Psoas muscle (tissue), 8 donors: Measurements from ENCODE around the gene REEP2. TPM values are rescaled to one million over a fixed set of nuclear protein-coding genes. Genes with fewer than 3 reads are reported as not detected.

Source experiments
- ATAC-seq, 4 donors: fragments of 200-7000 bp; cut with Tn5 transposase; one replicate each; pipeline ENCODE4 v1.9.1; 2020; ENCODE audit warnings: moderate library complexity in 3 of 4, mild to moderate bottlenecking in 2 of 4
- DNase-seq, 2 donors: peaks; one replicate each; pipeline ENCODE4 v3.0.0-alpha.2; 2020
- H3K27ac ChIP-seq: fragments of 200-600 bp; one replicate; pipeline ENCODE4 v1.8.0; 2022
- H3K27me3 ChIP-seq, 3 donors: fragments of 200-600 bp in 1 of 3; one replicate each; pipeline versions ENCODE4 v1.6.1 to v1.8.0; 2013 to 2022; ENCODE audit warnings: low read length in 2 of 3, mild to moderate bottlenecking in 2 of 3, moderate library complexity in 1 of 3; ENCODE audit not compliant: insufficient read depth in 3 of 3
- H3K36me3 ChIP-seq, 2 donors: fragments of 200-600 bp in 1 of 2; one replicate each; pipeline versions ENCODE4 v1.6.1 to v1.8.0; 2013 to 2022; ENCODE audit warnings: low read depth in 1 of 2, mild to moderate bottlenecking in 1 of 2, moderate library complexity in 1 of 2; ENCODE audit not compliant: insufficient read depth in 1 of 2
- H3K4me1 ChIP-seq: fragments of 200-600 bp; one replicate; pipeline ENCODE4 v1.8.0; 2022
- H3K4me3 ChIP-seq: fragments of 200-600 bp; one replicate; pipeline ENCODE4 v1.8.0; 2022; ENCODE audit warnings: mild to moderate bottlenecking
- H3K9me3 ChIP-seq: fragments of 200-600 bp; one replicate; pipeline ENCODE4 v1.8.0; 2022
- WGBS, 3 donors: extraction: QIAGEN DNeasy Blood & Tissue Kit; methylation state at CpG; one replicate each; pipeline versions ENCODE4 v1.1.6 to v1.1.7; 2013; 5-methylcytosine and 5-hydroxymethylcytosine counted together
- intact Hi-C, 2 donors: fragments of 100-400 bp; cut with DNase I; formaldehyde crosslinking; loops; one replicate each; pipeline versions ENCODE4 v1.11.0 to v1.14.2; 2022
- polyA plus RNA-seq, 3 donors: library from polyadenylated mRNA; stranded (reverse); fragments of 200-250 nt; gene quantifications; one replicate each; pipeline ENCODE4 v1.2.3, GENCODE V29; 2013
- total RNA-seq, 4 donors: library from RNA; stranded (reverse); fragmentation: NEBNext Ultra II Directional in 2 of 4; extraction: Animal tissue kit (Norgen Biotek cat#: 25700) in 2 of 4; gene quantifications; one replicate each; pipeline versions ENCODE4 v1.2.1 to v1.2.4, GENCODE V29; 2021 to 2023
- TF ChIP-seq, protein P1 (sequence below): fragments of 200-600 bp; IDR thresholded peaks from one replicate; pipeline ENCODE4 v1.8.0; 2022; ENCODE audit warnings: antibody characterized with exemption
- donor health status: healthy with polysubstance abuse.
- donor health status: DM: no; HTN: no; CAD: no; lungs with moderate emphysema.
- donor health status: Bipolar disorder and iron deficiency.
- donor health status: healthy.
- donor health status: DM: yes; HTN: yes; CAD: no.
- donor health status: DM: no; HTN: no; CAD: no.
- donor health status: DM: no; HTN: no; CAD: no.
- donor health status: DM: yes; HTN: yes; CAD: no.

The REEP2 gene
- total and polyA plus RNA-seq, 7 donors, result 0.85 to 6.6 (median 2.4) TPM

DNA sequence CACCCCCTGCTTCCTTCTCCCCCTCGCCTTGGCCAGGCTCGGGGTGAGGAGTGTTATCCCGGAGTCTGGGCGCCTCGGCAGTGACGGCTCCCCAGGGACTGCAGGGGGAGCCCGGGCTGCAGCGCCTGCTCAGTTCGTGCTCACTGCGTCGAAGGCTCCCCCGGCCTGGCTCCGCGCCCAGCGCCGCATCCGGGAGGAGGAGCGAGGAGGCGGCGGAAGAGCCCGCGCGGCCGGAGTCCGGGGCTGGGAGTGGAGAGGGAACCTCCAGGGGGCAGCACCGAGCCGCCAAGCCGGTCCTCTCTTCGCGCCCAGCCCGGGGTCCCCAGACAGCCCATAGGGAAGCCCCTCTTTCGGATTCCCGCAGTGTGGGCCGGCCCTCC, 25.1 kb downstream of the REEP2 start:
- peak overlapping the region; percentile 99 for H3K27ac ChIP-seq
- peaks cover 4 to 6% of the 10 kb centered on the region in 2 donors for H3K36me3 ChIP-seq
- H3K9me3 ChIP-seq, result no peaks in the 10 kb centered on the region
- TF ChIP-seq, protein P1, sequence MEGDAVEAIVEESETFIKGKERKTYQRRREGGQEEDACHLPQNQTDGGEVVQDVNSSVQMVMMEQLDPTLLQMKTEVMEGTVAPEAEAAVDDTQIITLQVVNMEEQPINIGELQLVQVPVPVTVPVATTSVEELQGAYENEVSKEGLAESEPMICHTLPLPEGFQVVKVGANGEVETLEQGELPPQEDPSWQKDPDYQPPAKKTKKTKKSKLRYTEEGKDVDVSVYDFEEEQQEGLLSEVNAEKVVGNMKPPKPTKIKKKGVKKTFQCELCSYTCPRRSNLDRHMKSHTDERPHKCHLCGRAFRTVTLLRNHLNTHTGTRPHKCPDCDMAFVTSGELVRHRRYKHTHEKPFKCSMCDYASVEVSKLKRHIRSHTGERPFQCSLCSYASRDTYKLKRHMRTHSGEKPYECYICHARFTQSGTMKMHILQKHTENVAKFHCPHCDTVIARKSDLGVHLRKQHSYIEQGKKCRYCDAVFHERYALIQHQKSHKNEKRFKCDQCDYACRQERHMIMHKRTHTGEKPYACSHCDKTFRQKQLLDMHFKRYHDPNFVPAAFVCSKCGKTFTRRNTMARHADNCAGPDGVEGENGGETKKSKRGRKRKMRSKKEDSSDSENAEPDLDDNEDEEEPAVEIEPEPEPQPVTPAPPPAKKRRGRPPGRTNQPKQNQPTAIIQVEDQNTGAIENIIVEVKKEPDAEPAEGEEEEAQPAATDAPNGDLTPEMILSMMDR, result peak; percentile 90
- ATAC-seq (peak; percentile 69 to 82 (median 74)), DNase-seq (peak; percentile 97 to 99)
- H3K4me3 ChIP-seq, result peak overlapping the region; percentile 93
- intact Hi-C loops, result loop anchor here in 1 of 2 donors (1.0 kb wide), 2 partner anchors 39 to 78 kb away; no protein-coding TSS in a partner anchor
- H3K27me3 ChIP-seq, result no peaks in the 10 kb centered on the region
- 0 to 1% (median 0%) methylated on average over 20 to 34 of the region's 34 CpGs for WGBS, 3 donors
- H3K4me1 ChIP-seq, result peaks cover 5% of the 10 kb centered on the region

DNA sequence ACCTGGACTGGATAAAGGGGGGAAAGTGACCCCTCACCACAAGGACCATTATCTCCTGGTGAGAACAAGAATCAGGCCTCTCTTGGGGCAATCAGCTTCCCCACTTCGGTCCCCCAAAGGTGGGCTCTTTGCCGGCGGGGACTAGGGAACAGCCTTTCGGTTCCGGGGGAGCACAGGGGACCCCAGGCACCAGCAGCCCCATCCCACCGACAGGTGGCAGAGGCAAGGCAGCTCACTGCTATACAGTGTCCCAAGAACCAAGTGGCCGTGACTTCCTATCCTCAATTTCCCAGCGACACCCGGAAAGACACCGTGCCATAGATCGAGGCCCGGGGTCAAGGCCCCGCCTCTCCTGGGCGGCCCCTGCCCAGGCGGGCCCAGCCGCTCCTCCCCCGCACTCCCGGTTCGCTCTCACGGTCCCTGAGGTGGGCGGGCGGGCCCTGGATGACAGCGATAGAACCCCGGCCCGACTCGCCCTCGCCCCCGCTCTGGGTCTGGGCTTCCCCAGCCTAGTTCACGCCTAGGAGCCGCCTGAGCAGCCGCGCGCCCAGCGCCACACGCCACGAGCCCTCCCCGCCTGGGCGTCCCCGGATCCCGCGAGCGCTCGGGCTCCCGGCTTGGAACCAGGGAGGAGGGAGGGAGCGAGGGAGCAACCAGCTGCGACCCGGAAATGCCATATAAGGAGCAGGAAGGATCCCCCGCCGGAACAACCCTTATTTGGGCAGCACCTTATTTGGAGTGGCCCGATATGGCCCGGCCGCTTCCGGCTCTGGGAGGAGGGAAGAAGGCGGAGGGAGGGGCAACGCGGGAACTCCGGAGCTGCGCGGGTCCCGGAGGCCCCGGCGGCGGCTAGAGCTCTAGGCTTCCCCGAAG, 25.8 kb downstream of the REEP2 start:
- ATAC-seq, result peak; percentile 80 to 89 (median 84)
- Histone ChIP-seq H3K4me3 (peak overlapping the region; percentile 93), H3K36me3 (peaks cover 4 to 6% of the 10 kb centered on the region in 2 donors), H3K4me1 (peaks cover 5% of the 10 kb centered on the region), H3K27me3 (no peaks in the 10 kb centered on the region), H3K9me3 (no peaks in the 10 kb centered on the region), H3K27ac (peak overlapping the region; percentile 99)
- TF ChIP-seq, protein P1, result no peak
- DNase-seq, result peak; percentile 96 to 98
- intact Hi-C loops, result loop anchor here (1.0 to 5.0 kb wide), 3 partner anchors 38 to 78 kb away; no protein-coding TSS in a partner anchor
- 0 to 1% (median 0%) methylated on average over 44 to 64 of the region's 64 CpGs for WGBS, 3 donors

- peak within 1 kb of the TSS; percentile 99 for H3K27ac ChIP-seq
- H3K27me3 ChIP-seq, result no peaks in the 10 kb centered on the region
- ATAC-seq (peak; percentile 60 to 70 (median 64)), DNase-seq (peak; percentile 93 to 96)
- H3K4me1 ChIP-seq, result peaks cover 5% of the 10 kb centered on the region
- peak within 1 kb of the TSS; percentile 93 for H3K4me3 ChIP-seq
- intact Hi-C loops, result loop anchor here in 1 of 2 donors (2.0 to 5.0 kb wide), 2 partner anchors 23 to 37 kb away; no protein-coding TSS in a partner anchor
- H3K36me3 ChIP-seq, result peaks cover 4 to 6% of the 10 kb centered on the region in 2 donors
- TF ChIP-seq, protein P1, result no peak
- 0 to 1% (median 1%) methylated on average over 51 to 85 of the region's 85 CpGs for WGBS, 3 donors
- no peaks in the 10 kb centered on the region for H3K9me3 ChIP-seq
These were observed 26.6 kb downstream of the REEP2 start, which contains the start of gene EGR1 for GRCh38 chr5:138465261-138466124. Gene EGR1 (plus strand): TSS chr5:138465479. CDS start chr5:138465762, 283 bp downstream.

- intact Hi-C loops, result loop anchor here in 1 of 2 donors (2.0 to 5.0 kb wide), 2 partner anchors 22 to 36 kb away; no protein-coding TSS in a partner anchor
These were observed 27.5 kb downstream of the REEP2 start for GRCh38 chr5:138466125-138466899.

More at GRCh38 chr5:138466125-138466899, 27.5 kb downstream of the REEP2 start:
- Histone ChIP-seq H3K9me3 (no peaks in the 10 kb centered on the region), H3K36me3 (peaks cover 4 to 6% of the 10 kb centered on the region in 2 donors), H3K27me3 (no peaks in the 10 kb centered on the region), H3K4me1 (peaks cover 5% of the 10 kb centered on the region), H3K4me3 (peak overlapping the region; percentile 93), H3K27ac (no peak overlapping the region)
- TF ChIP-seq, protein P1, result no peak
- WGBS, 3 donors, result 14 to 17% (median 16%) methylated on average over 38 to 39 of the region's 39 CpGs
- DNase-seq (peak in 1 of 2 donors; percentile 36), ATAC-seq (no peak)
